Stimulated activated CD8-positive, alpha-beta memory T cell treated with anti-CD3 and anti-CD28 coated beads, Interleukin-12 subunit alpha, Interleukin-12 subunit beta, amount 100 ng/mL, for 24 hours (primary cell): ENCODE results near the gene ANKRD65.
"Not testable (repeated sequence)": the region's sequence is repeated elsewhere in the genome, so short reads cannot be mapped to it uniquely, and the experiment has no call there.

Source experiments
- DNase-seq: peaks from one replicate; pipeline ENCODE4 v3.0.0-alpha.2; 2020; ENCODE audit errors: extremely low read depth

Gene ANKRD65

GRCh38 chr1:1370094-1370493 lies 51.0 kb downstream of the ANKRD65 start:
- not testable (repeated sequence) for DNase-seq
